SIG-M5 treated with dmso at 0.1 percent for 504 hours (cell line): ENCODE measurements around the gene RAB14.

Experiments
- DNase-seq: peaks from one replicate; lab custom pipeline; 2025; ENCODE audit not compliant: unreplicated experiment; lab: John Stamatoyannopoulos, UW

The RAB14 gene

GRCh38 chr9:121201738-121202533, at the start of gene RAB14:
RAB14 (minus strand) TSS chr9:121201869; CDS start chr9:121193412, 8,457 bp downstream.
- peak; percentile 97 for DNase-seq

- DNase-seq, result peak; percentile 58
These were observed 47.9 kb upstream of the RAB14 start for GRCh38 chr9:121249563-121249962.

GRCh38 chr9:121246821-121247561, 45.3 kb upstream of the RAB14 start:
- DNase-seq, result peak; percentile 62

- no peak for DNase-seq
These were observed 41.3 kb upstream of the RAB14 start for GRCh38 chr9:121242959-121243346.

- DNase-seq, result no peak
These were observed 40.7 kb upstream of the RAB14 start for GRCh38 chr9:121242219-121242958.

GRCh38 chr9:121240472-121241135, 38.9 kb upstream of the RAB14 start:
- DNase-seq, result no peak

GRCh38 chr9:121239851-121240250, 38.2 kb upstream of the RAB14 start:
- DNase-seq, result no peak

GRCh38 chr9:121239071-121239470, 37.4 kb upstream of the RAB14 start:
- DNase-seq, result no peak

GRCh38 chr9:121237916-121238315, 36.2 kb upstream of the RAB14 start:
- DNase-seq, result no peak

GRCh38 chr9:121235512-121235911, 33.8 kb upstream of the RAB14 start:
- no peak for DNase-seq

GRCh38 chr9:121234832-121235161, 33.1 kb upstream of the RAB14 start:
- DNase-seq, result no peak

GRCh38 chr9:121233906-121234831, 32.5 kb upstream of the RAB14 start:
- no peak for DNase-seq

- DNase-seq, result no peak
These were observed 30.6 kb upstream of the RAB14 start for GRCh38 chr9:121232251-121232650.

- DNase-seq, result no peak
These were observed 28.6 kb upstream of the RAB14 start for GRCh38 chr9:121230256-121230655.

- no peak for DNase-seq
These were observed 26.2 kb upstream of the RAB14 start for GRCh38 chr9:121227862-121228261.

GRCh38 chr9:121226175-121226574, 24.5 kb upstream of the RAB14 start:
- DNase-seq, result no peak

- no peak for DNase-seq
These were observed 23.6 kb upstream of the RAB14 start for GRCh38 chr9:121225240-121225639.

- DNase-seq, result peak; percentile 42
These were observed 21.0 kb upstream of the RAB14 start for GRCh38 chr9:121222524-121223171.

GRCh38 chr9:121221664-121222055, 20.0 kb upstream of the RAB14 start:
- no peak for DNase-seq
